Activated CD8-positive, alpha-beta memory T cell treated with anti-CD3 and anti-CD28 coated beads, Interleukin-2, amount 50 U/mL, for 1 hour (primary cell): ENCODE results near the gene NEDD8.
"Not testable (repeated sequence)": the region's sequence is repeated elsewhere in the genome, so short reads cannot be mapped to it uniquely, and the experiment has no call there.

Experiments used
- DNase-seq: peaks from one replicate; pipeline ENCODE4 v3.0.0-alpha.2; 2020; ENCODE audit errors: extremely low read depth

The NEDD8 gene

GRCh38 chr14:24247422-24247821, 15.3 kb upstream of the NEDD8 start:
- no peak for DNase-seq

GRCh38 chr14:24246765-24247212, 14.6 kb upstream of the NEDD8 start:
- no peak for DNase-seq

DNA sequence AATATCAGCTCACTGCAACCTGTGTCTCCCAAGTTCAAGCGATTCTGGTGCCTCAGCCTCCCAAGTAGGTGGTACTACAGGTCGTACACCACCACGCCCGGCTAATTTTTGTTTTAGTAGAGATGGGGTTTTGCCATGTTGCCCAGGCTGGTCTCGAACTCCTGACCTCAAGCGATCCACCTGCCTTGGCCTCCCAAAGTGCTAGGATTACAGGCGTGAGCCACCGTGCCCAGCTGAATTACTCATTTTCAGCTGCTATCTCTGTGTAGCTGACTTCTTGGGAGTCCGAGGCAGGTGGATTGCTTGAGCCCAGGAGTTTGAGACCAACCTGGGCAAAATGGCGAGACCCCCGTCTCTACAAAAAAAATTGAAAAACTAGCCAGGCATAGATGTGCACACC, 13.2 kb upstream of the NEDD8 start:
- DNase-seq: not testable (repeated sequence)

DNA sequence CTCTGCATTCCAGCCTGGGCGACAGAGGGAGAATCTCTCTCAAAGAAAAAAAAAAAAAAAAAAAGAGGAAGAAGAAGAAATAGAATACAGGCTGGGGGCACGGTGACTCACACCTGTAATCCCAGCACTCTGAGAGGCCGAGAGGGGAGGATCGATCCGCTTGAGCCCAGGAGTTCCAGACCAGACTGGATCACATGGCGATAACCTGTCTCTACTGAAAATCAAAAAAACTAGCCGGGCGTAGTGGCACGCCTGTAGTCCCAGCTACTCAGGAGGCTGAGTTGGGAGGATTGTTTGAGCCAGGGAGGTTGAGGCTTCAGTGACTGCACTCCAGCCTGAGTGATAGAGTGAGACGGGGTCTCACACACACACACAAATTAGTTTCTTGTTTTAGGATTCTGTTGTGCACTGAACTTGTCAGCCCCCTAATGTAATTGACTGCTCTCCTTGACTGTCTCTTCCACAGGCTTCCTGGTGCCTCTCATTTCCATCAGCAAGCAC, 11.2 kb upstream of the NEDD8 start:
- DNase-seq: no peak

DNA sequence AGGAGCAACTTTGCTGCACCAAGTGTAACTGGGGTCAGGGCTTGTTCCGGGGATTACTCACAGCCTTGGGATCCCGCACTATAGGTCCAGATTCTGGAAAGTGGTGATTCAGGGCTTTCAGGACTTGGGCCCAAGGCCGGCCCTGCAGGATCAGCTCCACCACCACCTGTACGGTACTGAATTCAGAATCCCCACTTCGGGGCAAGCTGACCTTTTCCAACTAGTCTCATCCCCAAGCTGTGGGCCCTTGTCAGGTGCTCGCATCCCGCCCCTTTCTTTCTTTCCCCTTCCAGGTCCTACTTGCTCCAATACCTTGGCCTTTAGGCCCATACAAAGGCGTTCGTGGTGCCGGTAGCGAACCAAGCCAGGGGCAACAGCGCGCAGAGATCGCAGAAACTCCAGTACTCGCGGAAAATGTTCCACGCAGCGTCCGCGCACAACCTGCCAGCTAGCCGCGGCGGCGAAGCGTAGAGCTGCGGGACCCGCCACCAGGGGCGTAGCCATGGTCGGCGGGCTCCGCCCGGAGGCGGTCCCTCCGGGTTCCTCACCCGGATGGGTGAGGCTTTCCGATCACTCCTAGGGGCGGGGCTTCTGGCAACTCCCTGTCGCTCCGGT, 9.8 kb upstream of the NEDD8 start:
- peak; percentile 85 for DNase-seq

- no peak for DNase-seq
Measured at GRCh38 chr14:24240110-24240918, 8.1 kb upstream of the NEDD8 start.

- no peak for DNase-seq
Measured at GRCh38 chr14:24238527-24239037, 6.4 kb upstream of the NEDD8 start.

GRCh38 chr14:24238123-24238522, 6.0 kb upstream of the NEDD8 start:
- DNase-seq: no peak

GRCh38 chr14:24237463-24237955, 5.3 kb upstream of the NEDD8 start:
- no peak for DNase-seq

GRCh38 chr14:24236689-24237462, 4.7 kb upstream of the NEDD8 start:
- DNase-seq: no peak

- DNase-seq: no peak
Measured at GRCh38 chr14:24235804-24236688, 3.9 kb upstream of the NEDD8 start.

DNA sequence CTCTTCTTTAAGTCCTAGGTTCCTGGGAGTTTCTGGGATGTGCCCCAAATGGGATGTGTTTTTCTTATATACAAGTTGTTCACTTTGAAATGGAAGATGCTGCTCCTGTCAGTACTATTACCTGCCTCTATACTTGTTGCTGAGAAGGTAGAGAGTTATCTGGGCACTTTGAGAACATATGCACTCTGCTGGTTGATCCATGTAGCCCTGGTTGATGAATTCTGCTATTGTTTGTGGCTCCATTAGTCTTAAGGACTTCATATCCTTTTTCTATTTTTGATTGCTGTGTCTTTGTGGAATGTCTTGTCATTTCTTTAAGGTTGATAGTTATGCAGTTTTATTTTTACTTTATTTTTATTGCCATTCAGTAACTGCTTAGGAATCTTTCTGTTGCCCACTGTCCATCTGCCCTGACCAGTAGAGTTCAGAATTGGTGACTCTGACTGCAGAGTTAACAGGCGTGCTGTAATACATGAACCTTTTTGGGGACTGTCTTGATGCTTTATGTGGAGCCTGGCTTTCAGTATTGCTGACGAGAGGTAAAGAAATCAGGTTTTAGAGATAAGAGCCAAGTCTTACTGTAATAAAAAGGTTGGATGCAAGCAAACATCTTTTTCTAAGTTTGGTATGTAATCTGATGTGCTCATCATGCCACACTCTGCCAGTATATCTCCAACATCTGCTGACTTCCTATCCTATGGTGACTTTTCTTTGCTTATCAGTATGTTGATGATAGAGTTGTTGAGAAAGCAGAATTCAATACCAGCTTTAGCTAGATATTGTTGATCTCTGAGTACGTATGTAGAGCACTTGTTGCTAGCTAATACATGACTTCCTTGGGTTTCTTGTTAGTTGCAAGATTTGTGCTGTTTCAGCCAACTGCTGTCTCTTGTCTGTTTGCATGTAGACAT, 2.2 kb upstream of the NEDD8 start:
- DNase-seq: no peak

DNA sequence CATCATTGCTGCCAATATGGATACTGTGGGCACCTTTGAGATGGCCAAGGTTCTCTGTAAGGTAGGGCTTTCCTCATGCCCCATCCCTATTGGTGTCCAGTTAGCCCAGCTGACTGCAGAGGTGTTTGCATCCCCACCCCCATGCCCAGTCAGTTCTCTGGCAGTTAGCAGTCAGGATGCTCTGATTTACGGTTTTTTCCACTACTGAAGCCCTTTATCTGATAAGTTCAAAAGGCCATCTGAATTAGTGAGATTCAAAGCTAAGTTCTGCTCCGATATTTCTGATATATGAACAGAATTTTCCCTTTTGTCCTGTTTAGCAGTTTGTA, 1.3 kb upstream of the NEDD8 start:
- no peak for DNase-seq

- no peak for DNase-seq
Measured at GRCh38 chr14:24232645-24233537, 724 bp upstream of the NEDD8 start, which contains the start of gene GMPR2. Gene GMPR2, plus strand, starts transcription at chr14:24232929. Its CDS starts 325 bp downstream, at chr14:24233254.

DNA sequence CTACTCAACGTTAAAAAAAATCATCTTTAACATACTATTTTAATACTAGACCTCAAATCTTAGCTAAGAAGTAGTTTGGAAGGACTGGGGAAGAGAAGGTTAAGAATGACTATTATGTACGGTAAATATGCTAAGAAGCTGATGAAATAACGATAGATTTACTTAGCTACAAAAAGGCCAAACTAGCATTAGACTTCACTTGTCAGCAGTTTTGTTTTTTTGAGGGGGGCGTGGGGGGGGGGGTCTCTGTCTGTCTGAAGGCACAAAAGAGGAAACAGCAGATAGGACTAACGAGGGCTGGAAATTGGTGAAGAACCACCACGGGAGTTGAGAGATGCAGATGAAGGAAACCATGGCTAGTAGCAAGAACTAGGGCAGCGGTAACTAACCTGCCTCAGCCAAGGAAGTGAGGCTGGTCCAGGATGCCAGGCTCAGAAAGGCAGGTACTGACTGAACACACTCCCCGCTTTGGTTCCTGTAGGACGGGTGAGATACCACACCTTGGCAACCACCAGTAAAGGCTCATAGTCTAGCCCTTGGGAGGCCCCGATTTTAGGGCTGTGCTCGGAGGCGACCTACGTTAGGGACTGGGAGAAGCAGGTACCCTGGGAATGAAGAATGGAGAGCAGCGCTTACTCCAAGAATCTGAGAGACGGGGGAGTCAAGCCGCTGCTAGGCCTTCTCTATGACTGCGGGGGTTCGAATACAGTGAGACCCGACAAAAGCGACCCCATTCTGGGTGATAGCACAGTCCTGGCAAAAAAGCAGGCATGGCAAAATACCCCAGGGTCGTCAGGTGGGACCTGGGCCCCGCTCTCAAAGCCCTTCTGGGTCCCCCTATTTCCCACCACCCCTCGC, 675 bp downstream of the NEDD8 start:
- no peak for DNase-seq

- no peak for DNase-seq
Measured at GRCh38 chr14:24228902-24229301, 3.3 kb downstream of the NEDD8 start.

- DNase-seq: no peak
Measured at GRCh38 chr14:24226473-24226872, 5.7 kb downstream of the NEDD8 start.

- DNase-seq: no peak
Measured at GRCh38 chr14:24224618-24225071, 7.5 kb downstream of the NEDD8 start.
